Suprapubic skin (tissue), 4 donors: ENCODE results near the gene HACD1. TPM values are rescaled to one million over a fixed set of nuclear protein-coding genes. Genes with fewer than 3 reads are reported as not detected.

Experiments used
- DNase-seq, 2 donors: peaks; one replicate each; pipeline ENCODE4 v3.0.0-alpha.2; 2019; ENCODE audit warnings: low spot score in 2 of 2
- H3K27ac ChIP-seq: fragments of 200-600 bp; sonication (generic); one replicate; pipeline ENCODE4 v1.5.1; 2019
- H3K27me3 ChIP-seq: fragments of 200-600 bp; sonication (generic); one replicate; pipeline ENCODE4 v1.5.1; 2019
- H3K36me3 ChIP-seq: fragments of 200-600 bp; sonication (generic); one replicate; pipeline ENCODE4 v1.5.1; 2019
- H3K4me1 ChIP-seq: fragments of 200-600 bp; sonication (generic); one replicate; pipeline ENCODE4 v1.5.1; 2019
- H3K4me3 ChIP-seq: fragments of 200-600 bp; sonication (generic); one replicate; pipeline ENCODE4 v1.5.1; 2019; ENCODE audit warnings: mild to moderate bottlenecking
- H3K9me3 ChIP-seq: fragments of 200-600 bp; sonication (generic); one replicate; pipeline ENCODE4 v1.5.1; 2019
- EP300 ChIP-seq: sonication (generic); formaldehyde crosslinking; IDR thresholded peaks from one replicate; pipeline ENCODE4 v1.6.1; 2017; ENCODE audit warnings: antibody characterized with exemption
- POLR2A ChIP-seq, 2 donors: fragments of 450-650 bp; IDR thresholded peaks; one replicate each; pipeline ENCODE4 v1.6.1; 2017; ENCODE audit warnings: antibody characterized with exemption in 2 of 2, mild to moderate bottlenecking in 2 of 2, moderate library complexity in 2 of 2
- POLR2AphosphoS5 ChIP-seq, 3 donors: sonication (generic); formaldehyde crosslinking; IDR thresholded peaks; one replicate each; pipeline ENCODE4 v1.6.1; 2017; ENCODE audit warnings: antibody characterized with exemption in 3 of 3
- WGBS: methylation state at CpG from one replicate; pipeline ENCODE4 v1.1.5; 2018; 5-methylcytosine and 5-hydroxymethylcytosine counted together
- total RNA-seq, 4 donors: library from RNA; depleted of rRNA; stranded (reverse); fragments of >200 nt; gene quantifications; one replicate each; pipeline ENCODE4 v1.1.0, GENCODE V29; 2016
- TF ChIP-seq, protein P1 (sequence below), 2 donors: fragments of 200-600 bp in 1 of 2; fragments of 450-650 bp in 1 of 2; sonication (generic) in 1 of 2; IDR thresholded peaks; one replicate each; pipeline ENCODE4 v1.5.1; 2016 to 2019; ENCODE audit warnings: antibody characterized with exemption in 2 of 2, mild to moderate bottlenecking in 1 of 2, moderate library complexity in 1 of 2

HACD1 gene
- total RNA-seq, 4 donors from 2014 or later, result 0.53 to 11.5 (median 3.7) TPM

DNA sequence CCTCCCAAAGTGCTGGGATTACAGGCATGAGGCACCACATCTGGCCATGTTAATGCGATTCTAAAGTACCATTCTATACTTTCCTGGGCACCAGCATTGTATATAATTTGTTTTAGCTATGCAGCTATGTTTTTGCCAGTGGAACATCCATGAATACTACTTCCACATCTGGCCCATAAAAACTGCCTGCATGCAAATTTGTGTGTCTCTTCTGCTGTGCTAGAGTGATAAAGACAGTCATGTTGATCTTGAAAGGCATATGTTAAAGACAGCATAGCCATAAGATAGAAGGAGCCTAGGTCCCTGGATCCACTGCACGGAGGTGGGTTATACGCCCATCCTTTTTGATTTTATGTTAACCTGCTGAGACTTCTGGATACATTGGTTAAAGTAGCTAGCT, 52.3 kb downstream of the HACD1 start:
- Histone ChIP-seq H3K27ac (no peak overlapping the region), H3K4me1 (no peaks in the 10 kb centered on the region), H3K9me3 (no peaks in the 10 kb centered on the region), H3K4me3 (no peak overlapping the region), H3K36me3 (no peaks in the 10 kb centered on the region), H3K27me3 (no peaks in the 10 kb centered on the region)
- TF ChIP-seq EP300, result no peak
- no peak for TF ChIP-seq POLR2AphosphoS5 (IDR thresholded peaks at IDR 0.05)
- TF ChIP-seq, protein P1, sequence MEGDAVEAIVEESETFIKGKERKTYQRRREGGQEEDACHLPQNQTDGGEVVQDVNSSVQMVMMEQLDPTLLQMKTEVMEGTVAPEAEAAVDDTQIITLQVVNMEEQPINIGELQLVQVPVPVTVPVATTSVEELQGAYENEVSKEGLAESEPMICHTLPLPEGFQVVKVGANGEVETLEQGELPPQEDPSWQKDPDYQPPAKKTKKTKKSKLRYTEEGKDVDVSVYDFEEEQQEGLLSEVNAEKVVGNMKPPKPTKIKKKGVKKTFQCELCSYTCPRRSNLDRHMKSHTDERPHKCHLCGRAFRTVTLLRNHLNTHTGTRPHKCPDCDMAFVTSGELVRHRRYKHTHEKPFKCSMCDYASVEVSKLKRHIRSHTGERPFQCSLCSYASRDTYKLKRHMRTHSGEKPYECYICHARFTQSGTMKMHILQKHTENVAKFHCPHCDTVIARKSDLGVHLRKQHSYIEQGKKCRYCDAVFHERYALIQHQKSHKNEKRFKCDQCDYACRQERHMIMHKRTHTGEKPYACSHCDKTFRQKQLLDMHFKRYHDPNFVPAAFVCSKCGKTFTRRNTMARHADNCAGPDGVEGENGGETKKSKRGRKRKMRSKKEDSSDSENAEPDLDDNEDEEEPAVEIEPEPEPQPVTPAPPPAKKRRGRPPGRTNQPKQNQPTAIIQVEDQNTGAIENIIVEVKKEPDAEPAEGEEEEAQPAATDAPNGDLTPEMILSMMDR (IDR thresholded peaks at IDR 0.05), result no peak
- TF ChIP-seq POLR2A (IDR thresholded peaks at IDR 0.05), result no peak
- no peak for DNase-seq
- WGBS, result 89% methylated on average over 3 of the region's 3 CpGs

DNA sequence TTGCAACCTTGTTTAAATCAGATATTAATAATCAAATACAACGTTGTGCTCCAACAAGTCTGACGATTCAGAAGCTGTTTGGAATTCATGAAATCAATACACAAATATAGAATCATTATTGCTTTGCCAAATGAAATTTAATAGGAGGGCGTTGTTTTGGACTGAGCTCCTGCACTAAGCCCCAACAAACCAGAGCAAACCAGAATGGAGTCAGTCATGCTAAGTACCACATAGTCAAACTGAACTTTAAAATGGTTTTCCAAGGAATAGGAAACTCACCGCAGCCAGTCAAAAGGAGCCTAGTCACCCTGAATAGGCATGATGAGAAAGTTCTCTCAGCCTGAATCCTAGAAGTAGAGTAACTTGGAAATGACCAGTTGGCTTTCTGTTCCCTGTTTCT, 53.7 kb downstream of the HACD1 start:
- WGBS, result 60% methylated on average over 4 of the region's 4 CpGs

DNA sequence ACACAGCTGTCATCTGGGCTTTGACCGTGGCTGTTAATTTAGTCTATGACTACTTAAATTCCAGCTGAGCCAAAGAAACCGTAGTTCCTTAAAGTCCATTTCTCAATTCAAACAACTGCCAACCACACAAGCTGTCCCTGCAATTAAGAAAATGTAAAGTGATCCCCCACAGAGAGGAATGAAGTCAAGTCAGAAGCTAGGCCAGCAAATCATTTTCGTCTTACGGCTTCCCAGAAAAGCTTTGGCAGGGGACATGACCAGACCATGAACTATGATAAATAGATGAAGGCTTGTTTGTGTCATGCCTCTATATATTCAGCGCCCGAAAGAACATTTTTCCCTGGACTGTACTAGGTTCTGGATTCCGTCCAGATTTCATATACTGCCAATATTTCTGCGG, 54.6 kb downstream of the HACD1 start:
- WGBS, result 22% methylated on average over 8 of the region's 8 CpGs
- H3K27me3 ChIP-seq, result no peaks in the 10 kb centered on the region
- H3K4me1 ChIP-seq, result no peaks in the 10 kb centered on the region
- H3K9me3 ChIP-seq, result no peaks in the 10 kb centered on the region
- H3K27ac ChIP-seq, result no peak overlapping the region
- TF ChIP-seq POLR2A (IDR thresholded peaks at IDR 0.05), result no peak
- TF ChIP-seq, protein P1 (IDR thresholded peaks at IDR 0.05), result no peak
- TF ChIP-seq POLR2AphosphoS5 (IDR thresholded peaks at IDR 0.05), result no peak
- no peak overlapping the region for H3K4me3 ChIP-seq
- no peaks in the 10 kb centered on the region for H3K36me3 ChIP-seq
- no peak for DNase-seq

More for the DNA sequence above, 53.7 kb downstream of the HACD1 start:
- TF ChIP-seq EP300, result no peak
- TF ChIP-seq, protein P1 (IDR thresholded peaks at IDR 0.05), result no peak
- no peak for TF ChIP-seq POLR2A (IDR thresholded peaks at IDR 0.05)
- no peak for TF ChIP-seq POLR2AphosphoS5 (IDR thresholded peaks at IDR 0.05)
- Histone ChIP-seq H3K4me3 (no peak overlapping the region), H3K27me3 (no peaks in the 10 kb centered on the region), H3K36me3 (no peaks in the 10 kb centered on the region), H3K27ac (no peak overlapping the region), H3K9me3 (no peaks in the 10 kb centered on the region), H3K4me1 (no peaks in the 10 kb centered on the region)
- DNase-seq, result no peak

DNA sequence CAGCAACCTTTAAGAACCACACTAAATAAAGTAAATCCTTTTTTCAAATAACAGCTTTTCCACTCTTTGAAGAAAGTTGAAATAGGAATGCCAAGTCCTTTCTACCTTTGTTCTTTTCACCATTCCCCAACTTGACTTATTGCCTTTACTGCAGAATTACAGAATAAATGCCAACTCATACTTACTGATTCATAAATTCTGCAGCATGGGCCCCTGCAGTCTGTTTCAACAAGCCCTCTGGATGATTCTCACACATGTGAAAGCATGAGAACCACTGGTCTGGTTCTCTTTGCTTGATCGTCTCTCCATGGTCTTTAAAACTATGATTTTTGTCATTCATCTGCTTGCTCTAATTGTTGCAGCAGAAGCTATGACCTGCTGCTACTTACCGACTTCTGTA, 56.1 kb downstream of the HACD1 start:
- DNase-seq, result no peak
- Histone ChIP-seq H3K27ac (no peak overlapping the region), H3K27me3 (no peaks in the 10 kb centered on the region), H3K4me1 (no peaks in the 10 kb centered on the region), H3K36me3 (no peaks in the 10 kb centered on the region), H3K9me3 (no peaks in the 10 kb centered on the region), H3K4me3 (no peak overlapping the region)
- WGBS, result 76% methylated on average over 2 of the region's 2 CpGs
- TF ChIP-seq POLR2AphosphoS5 (IDR thresholded peaks at IDR 0.05) (no peak), EP300 (no peak), POLR2A (IDR thresholded peaks at IDR 0.05) (no peak)
- TF ChIP-seq, protein P1 (IDR thresholded peaks at IDR 0.05), result no peak

GRCh38 chr10:17557459-17557858, 59.7 kb downstream of the HACD1 start:
- Histone ChIP-seq H3K27ac (no peak overlapping the region), H3K27me3 (no peaks in the 10 kb centered on the region), H3K4me3 (no peak overlapping the region), H3K4me1 (no peaks in the 10 kb centered on the region), H3K36me3 (no peaks in the 10 kb centered on the region), H3K9me3 (no peaks in the 10 kb centered on the region)
- 77% methylated on average over 3 of the region's 3 CpGs for WGBS
- no peak for TF ChIP-seq POLR2AphosphoS5 (IDR thresholded peaks at IDR 0.05)
- TF ChIP-seq EP300, result no peak
- TF ChIP-seq, protein P1 (IDR thresholded peaks at IDR 0.05), result no peak
- no peak for TF ChIP-seq POLR2A (IDR thresholded peaks at IDR 0.05)
- no peak for DNase-seq
